DMS79 treated with DMSO at 0.1 percent for 48 hours (cell line): ENCODE results near the gene VAPB.

ENCODE experiments used
- DNase-seq: peaks from one replicate; lab custom pipeline; 2025; lab: John Stamatoyannopoulos, UW

Gene VAPB

DNA sequence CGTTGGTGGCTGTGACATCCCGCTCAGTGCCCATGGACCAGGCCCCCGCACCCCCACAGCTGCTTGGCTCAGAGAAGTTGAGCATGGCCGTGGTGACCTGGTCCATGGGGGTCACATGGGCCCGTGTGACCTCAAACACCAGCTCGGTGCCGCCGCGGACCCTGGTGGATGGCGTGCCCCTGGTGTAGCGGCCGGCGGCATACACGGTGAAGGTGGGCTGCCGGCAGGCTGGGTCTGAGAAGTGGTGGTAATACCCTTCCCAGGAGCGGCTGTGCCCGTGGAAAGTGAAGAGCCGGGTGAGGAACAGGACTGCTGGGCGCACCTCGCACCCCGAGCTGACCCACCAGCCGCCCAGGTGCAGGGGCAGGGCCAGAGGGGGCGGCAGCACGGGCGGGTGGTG lies 72.1 kb downstream of the VAPB start:
- no peak for DNase-seq

DNA sequence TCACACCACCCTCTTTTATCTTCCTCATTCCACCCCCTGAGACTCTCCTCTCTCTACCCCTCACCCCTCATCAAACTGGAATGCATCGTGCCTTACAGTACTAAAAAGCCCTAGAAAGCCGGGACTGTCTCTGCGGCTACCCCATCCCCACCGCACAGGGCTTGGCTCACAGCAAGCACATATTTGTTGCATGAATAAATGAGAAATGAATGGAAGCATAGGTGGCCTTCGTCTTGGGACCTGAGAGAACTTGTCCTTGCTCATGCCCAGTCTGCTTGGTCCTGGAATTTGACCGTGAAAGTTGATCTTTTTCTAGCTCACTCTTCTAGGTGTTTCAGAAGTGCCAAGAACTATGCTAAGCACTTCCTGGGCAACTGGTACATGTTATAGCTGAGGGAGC lies 72.9 kb downstream of the VAPB start:
- no peak for DNase-seq

DNA sequence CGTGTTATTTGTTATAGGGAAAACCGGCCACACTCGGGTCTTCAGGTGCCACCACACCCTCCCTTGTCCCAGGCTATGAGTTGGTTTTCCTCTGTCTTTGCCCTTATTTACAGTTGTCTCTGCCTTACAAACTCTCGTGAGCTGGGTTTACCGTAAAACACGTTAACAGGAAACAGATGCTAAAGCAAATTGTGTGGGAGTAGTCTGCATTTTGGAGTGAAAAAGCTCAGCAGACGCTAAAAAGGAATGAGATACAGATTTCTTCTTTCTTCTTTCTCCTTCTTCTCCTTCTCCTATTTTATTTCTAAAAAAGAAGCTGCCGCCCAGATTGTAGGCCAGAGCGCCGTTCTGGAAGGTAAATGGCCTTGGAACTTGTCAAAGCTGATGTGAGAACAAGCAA lies 74.2 kb downstream of the VAPB start:
- DNase-seq = no peak

DNA sequence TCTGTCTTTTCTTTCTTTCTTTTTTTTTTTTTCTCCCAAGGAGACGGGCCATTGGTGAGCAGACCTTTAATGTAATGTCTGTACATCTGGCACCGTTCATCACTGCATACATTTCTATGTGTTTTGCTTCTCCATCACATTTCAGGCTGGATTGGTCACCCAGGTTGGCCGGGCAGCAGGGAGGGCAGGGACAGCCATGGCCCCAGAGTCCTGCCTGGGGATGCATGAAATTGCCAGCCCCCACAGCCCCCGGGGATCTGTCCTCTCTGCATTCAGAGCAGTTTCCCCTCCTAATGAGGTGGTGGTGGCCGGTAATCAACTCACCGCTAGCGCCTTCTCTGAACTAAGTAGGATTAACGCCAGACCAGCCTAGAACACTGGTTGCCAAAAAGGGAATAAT lies 75.8 kb downstream of the VAPB start:
- DNase-seq = no peak

DNA sequence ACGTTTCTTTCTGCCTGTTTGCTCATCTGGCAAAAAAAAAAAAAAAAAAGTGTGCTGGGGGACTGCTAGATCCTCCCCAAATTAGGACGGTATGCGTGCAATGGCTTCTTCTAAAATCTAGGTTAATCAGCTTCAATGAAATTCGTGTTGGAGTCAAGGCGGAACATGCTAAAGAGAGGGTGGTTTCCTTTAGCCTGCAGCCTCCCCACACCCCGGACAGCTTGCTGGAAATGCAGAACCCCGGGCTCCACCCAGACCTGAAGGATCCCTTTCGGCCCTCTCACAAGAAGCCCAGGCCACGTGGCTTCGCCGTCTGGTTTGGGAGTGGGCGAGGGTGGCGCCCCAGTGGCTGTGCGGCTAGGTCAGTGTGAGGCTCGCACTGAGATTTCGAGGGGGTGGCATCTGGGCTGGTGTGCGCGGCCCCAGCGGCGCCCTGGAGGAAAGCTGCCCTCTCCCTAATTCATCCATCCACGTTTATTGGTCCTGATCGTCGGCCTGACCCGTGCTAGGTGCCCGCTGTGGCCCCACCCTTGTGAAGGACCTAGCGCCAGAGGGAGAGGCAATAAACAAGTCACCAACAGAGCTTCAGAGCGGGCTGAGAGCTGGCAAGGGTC lies 77.2 kb downstream of the VAPB start:
- no peak for DNase-seq

DNA sequence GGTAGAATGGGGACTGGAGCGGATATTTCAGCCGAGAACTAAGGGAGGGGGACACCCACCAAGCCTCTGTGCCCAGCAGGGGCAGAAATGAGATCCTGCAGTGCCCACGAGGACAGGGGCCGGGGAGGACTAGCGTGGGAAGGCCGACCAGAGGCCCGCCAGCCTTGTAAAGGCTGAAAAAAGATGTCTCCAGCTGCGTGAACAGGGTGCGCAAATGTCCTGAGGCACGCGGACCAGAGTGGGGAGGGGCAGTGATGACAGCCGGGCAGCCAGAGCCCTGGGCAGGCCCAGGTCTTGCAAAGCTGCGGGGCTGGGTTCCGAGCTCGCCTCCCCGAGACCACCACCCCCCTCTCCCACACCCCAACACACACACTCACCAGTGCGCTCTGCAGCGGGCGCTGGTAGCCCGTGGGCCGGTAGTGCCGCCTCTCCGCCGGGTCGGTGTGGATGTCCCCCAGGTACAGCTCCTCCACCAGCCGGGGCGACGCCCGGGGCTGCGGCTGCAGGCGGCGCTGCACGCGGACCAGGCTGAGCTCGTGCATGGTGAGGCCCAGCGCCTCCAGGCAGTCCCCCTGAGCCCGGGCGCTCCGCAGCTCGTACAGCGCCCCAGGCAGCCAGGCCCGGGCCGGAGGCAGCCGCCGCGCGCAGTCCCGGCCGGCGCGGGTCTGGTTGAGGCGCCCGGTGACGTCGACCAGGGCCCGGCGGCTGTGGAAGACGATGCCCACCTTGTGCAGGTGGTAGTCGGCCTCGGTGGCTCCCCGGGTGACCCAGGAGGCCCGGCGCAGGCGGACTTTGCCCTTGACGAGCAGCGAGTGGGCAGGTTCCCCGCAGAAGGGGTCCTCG lies 77.9 kb downstream of the VAPB start:
- DNase-seq = no peak

DNA sequence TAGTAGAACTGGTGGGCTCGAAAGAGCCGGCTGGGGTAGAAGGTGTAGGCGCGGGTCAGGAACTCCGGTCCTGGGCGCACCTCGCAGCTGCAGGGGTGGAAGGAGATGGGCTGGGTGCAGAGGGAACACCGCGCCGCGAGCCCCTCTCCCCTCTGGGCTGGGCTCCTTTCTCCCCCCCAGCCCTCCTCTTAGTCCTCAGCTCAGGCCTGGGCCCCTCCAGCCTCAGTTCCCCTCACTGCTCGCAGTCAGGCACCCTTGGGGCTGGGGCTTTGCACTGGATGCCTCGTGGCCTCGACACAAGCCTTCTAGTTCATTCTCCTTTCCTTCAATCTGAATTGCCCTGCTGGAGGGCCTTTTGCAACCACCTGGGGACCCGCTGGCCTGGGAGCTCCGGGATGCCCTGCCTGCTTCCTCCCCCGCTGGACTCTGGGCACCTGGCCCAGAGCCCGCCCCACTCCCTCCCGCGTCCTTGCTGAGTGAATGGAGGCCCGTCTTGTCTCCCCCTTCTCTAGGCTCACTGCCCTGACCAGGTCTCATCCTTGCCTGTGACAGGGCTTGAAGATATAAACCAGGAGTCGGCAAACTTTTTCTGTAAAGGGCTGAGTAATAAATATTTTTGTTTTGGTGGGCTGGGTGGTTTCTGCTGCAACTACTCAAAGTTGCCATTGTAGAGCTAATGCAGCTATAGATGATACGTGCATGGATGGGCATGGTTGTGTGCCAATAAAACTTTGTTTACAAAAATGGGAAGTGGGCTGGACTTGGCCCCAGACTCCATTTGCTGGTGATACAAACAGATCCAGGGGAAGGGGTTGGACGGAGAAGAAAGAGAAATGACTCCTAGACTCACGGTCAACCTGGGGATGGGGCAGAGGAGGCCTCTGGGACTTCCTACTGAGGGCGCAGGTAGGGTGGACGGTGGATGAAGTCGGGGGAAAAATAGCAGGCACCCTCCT lies 78.8 kb downstream of the VAPB start:
- DNase-seq = peak; percentile 5

DNA sequence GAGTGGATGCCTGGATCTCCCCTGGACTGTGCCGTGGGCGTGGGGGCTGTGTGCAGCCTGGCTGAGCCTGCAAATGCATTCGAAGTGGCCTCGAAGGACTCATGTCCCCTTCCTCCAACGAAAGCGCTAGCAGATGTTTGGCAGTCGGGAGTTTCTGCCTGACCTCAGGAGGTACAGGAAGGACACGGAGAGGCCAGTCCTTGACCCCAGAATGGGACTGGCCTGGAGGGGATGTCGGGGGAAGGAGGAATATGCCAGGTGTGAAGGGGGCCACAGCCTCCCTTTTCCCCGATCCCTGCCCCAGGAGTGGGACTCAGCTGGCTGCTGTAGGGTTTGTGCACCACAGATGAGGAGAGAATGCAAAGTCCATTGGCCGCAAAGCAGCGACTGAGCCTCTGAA lies 80.6 kb downstream of the VAPB start:
- DNase-seq = no peak

DNA sequence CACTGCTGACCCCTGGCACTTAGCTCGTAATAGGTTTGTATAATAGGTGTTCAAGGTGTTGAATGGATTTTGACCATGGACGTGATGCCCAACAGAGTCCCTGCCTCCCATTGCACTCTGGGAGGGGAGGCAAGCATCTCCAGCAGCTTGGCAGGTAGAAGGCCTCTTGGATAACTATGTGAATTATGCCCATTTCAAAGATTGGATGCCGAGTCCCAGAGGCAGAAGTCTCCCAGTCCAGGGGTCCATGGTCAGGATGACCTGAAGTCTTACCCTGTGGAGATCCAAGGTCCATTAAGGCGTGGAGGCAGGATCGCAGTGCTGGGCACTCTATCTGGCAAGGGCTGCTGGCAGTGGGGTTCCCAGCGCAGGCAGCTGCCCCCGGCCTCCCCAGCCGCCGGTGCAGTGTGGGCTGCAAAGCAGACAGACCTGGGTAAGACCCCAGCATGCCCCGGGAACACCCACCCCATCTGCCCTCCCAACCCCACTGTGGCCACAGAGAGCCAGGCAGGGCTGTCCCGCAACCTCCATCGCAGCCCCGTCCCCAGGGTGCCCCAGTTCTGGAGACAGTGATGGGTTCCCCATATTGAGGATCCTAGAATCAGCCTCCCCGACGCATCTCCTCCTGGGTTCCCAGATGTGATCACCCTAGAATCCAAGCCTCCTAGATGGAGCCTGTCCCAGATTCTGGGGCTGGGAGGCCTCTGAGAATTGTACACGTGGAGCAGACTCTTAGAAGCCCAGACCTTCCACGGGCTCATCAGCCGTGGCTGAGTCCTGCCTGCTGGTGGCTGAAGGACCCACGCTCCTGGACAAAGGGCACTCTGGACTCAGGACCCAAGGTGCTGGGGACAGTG lies 81.5 kb downstream of the VAPB start:
- no peak for DNase-seq

DNA sequence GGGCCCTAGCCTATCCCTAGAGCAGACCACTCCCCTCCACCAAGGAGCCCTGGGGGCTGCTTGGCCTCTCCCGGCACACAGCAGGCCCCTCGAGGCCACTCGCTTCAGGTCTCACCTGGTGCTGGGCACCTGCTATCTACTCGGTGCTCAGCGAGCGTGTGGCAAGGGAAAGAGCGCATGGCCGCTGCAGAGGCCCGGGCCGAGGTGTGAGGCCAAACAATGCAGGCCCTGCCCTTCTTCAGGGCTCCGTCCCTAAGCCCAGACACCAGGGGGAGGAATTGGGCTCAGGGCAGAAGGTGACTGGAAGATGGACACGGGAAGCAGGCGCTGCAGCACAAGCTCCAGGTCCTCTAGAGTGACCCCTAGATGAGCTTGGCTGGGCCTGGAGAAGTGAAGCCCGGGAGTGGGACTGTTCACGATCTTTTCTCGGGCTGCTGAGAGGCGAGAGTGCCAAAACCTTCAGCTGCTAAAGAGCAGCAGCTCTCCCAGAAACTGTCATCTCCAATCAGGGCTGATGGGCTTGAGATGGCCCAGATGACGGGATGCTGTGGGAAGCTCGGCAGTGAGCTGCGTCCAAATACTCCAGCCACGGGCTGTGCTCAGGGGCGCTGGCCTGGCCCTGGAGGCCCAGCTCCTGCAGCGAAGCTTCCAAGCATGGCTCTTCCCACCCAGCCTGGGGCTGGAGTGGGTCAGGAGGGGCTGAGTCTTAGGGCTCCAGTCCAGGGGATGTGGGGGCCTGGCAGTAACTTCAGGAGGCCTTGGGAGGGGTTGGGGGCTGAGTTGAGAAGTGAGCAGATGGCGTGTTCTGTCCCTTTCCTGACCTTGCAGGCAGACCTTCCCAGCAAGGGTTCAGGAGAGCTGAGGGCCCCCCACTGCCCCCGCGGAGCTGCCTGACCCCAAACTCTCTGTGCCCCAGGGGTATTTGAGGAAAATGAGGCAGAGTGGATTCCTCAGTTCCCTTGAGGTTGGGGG lies 82.5 kb downstream of the VAPB start:
- no peak for DNase-seq

DNA sequence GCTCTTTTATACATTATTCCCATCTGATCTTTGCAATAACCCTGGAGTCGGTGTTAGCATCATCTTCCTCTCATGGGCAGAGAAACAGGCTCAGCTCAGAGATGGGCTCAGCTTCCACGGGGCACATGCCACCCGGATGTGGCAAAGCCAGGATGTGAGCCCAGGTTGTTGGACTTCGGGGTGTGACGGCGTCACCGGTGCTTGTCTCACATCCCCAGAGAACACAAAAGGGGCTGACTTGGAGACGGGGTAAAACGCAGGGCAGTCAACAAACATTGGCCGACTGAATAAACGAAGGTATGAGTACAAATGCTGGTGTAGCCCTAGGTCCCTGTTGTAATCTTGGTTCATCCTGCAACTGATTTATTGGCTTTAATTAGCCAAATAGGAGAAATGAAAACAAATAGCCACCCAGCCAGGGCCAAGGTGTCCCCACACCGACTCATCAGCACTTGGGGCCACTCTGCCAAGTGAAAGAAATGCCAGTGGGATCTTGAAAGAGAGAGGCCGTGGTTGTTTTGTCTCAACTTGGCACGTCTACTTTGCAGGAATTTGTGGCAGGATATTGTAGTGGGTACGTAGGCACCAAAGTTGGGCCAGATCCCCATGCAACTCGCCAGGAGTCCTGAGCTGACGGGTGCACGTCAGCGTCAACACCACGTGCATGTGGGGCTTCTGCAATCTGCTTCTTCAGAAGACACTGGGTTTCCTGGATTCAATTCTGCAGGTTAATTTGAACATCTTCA lies 83.4 kb downstream of the VAPB start:
- DNase-seq = no peak

DNA sequence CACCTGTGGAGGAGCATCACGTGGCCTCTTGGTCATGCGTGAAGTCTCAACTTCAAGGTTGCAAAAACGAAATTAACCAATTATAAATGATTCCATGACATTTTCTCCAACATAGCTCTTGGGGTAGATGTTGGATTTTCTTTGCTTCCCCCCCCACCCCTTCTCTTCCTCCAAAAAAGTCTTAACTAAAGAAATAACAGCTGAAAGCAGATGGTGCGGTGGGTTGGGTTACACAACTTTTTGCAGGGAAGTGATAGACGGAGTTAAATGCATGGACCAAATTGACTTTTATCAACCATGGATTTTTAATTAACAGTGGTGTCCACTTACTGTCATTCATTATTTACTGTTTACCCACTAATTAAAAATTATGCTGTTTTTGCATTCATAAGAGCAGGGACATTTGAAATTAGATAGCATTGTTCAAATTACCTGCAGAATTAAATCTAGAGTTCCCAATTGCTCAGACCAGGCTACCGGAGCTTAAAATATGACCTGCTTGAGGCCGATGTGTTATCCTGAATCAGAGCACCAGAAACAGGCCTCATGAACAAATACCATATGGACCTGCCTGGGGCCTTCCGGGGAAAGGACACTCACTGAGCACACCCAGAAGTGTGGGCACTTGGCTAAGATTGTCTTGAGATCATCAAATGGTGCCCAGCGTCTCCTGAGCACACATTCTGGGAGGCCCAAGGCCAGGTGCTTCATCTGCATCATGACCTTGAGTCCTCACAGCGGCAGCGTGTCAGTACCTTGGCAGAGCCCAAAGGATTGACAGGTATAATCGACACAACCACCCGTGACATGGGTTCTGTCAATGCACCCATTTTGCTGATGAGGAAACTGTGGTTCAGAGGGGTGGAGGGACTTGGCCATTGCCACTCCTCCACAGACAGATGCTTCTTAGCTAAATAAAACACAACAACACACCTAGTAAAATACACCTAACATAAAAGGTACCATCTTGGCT lies 84.7 kb downstream of the VAPB start:
- DNase-seq = no peak

DNA sequence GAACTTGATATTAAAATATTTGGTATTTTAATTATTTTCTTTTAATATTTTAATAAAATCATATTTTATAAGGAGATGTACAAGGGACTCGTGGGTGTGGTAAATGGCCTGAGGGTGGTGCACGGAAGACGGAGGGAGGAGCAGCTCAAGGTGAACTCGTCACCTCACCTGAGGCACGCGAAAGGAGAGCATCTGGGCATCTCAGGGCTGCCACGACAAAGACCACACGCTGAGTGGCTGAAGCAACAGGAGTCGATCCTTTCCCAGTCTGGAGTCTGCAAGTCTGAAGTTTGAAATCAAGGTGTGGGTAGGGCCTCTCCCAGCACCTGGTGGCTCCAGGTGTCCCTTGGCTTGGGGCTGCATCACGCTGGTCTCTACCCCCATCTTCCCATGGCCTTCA lies 86.4 kb downstream of the VAPB start:
- no peak for DNase-seq

DNA sequence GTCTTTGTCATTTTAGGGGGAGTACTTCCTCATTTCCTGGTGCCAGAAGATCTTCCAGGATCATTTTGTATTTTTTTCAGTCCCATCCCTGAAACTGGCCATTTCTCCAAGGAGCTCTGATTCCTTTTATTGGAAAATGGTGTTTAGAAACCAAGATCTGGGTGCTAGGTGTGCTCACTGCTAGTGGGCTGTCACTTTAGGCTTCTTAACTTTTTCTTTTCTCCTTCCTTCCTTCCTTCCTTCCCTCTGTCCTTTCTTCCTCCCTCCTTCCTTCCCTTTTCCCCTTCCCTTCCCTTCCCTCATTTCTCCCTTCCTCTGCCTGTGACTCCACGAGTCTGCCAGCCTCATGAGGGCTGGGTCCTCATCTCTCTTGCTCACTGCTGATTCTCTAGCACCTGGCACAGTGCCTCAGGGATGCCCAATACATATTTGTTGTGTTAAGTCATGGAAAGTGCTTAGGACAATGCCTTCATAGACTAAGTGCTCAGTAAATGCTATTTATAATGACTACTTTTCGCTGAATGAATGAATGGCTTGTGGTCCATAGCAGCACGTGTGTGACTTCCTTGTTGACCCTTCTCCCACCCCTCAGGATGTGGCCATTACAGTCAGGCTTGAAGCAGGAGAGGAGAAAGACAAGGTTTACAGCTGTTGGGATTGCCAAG lies 89.2 kb downstream of the VAPB start:
- DNase-seq = no peak

DNA sequence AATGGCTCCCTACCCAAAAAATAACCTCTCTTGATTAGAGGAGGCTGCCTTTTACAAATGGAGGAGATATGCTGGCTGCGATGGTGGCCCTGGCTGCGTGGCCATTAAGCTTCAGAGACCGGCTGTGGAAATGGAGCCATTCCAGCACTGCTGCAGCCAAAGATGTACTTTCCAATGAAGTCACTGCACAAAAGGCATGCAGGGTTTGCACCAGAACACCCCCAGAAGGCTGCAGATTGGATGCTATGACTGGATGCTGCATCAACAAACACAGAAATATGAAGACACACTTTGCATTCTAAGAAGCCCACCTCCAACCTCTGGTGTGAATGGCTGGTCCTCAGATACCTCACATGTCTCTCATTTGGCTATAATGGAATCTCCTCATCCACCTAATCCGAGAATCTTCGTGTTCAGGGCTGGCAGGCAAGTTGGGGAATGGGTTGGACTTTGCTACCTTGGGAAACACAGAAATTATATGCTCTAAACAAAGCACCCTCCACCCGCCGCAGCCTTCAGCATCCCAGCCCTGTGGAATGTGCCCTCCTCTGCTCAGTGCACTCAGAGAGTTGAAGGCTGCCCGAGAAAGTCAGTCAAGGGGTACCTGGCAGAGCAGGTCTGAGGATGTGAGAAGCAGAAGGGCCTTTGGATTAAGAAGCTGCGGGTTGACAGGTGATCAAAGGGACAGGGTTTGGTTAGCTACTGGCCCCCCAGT lies 90.9 kb downstream of the VAPB start:
- no peak for DNase-seq

DNA sequence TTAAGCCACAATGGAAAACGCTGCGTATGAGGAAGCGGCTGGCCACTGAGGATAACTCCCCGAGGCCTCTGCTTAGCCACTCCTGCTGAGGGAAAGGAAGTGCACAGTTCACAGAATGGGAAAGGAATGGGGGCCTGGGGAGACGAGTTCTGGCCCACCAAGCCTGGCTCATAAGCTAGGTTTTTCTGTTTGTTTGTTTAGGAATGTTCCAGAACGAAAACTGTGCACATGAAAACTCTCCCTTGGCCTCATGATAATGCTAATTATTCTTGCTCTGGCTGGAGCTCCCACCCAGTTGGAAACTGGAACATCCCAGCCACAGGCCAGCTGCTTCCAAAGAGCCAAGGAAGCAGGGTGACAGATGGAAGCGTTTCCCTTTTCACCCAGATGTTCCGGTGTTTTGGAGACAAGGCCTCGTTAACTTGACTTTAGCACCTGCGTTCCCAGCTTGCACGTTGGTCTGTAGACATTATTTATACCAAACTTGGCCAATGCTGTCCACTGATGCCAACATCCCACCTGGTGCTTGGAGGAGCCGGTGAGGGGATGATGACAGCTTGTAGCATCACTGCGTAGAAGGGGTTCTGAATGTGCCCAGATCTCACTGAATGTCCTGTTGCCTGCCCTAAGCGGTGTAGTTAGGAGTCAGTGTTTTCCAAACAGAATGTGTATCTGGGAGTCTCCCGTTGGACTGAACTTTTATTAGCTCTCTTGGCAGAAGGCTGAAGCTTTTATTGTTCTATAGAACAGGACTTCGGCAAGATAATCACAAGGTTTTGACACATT lies 91.7 kb downstream of the VAPB start:
- no peak for DNase-seq
